Endodermal cell (in vitro differentiated cells): Measurements from ENCODE around the gene TNS3. TPM values are rescaled to one million over a fixed set of nuclear protein-coding genes. Genes with fewer than 3 reads are reported as not detected.
A peak's percentile ranks its signal among the peaks of the same experiment; 100 is the strongest.

Experiments
- DNase-seq: peaks from one replicate; pipeline ENCODE4 v3.0.0-alpha.2; 2017
- H3K27ac ChIP-seq: 2 replicates; pipeline ENCODE4 v1.5.1; 2013; ENCODE audit warnings: mild to moderate bottlenecking, low read depth, low read length, moderate library complexity
- H3K27me3 ChIP-seq: 2 replicates; pipeline ENCODE4 v1.6.1; 2013; ENCODE audit warnings: mild to moderate bottlenecking, low read length, moderate library complexity; ENCODE audit not compliant: insufficient read depth, control insufficient read depth, poor library complexity, severe bottlenecking
- H3K36me3 ChIP-seq: 2 replicates; pipeline ENCODE4 v1.7.0; 2013; ENCODE audit warnings: mild to moderate bottlenecking, low read length, moderate library complexity; ENCODE audit not compliant: control insufficient read depth, insufficient read depth
- H3K4me1 ChIP-seq: one replicate; pipeline ENCODE4 v1.7.0; 2013; ENCODE audit warnings: low read length; ENCODE audit not compliant: control insufficient read depth, insufficient read depth
- H3K4me3 ChIP-seq: 2 replicates; pipeline ENCODE4 v1.5.1; 2013; ENCODE audit warnings: mild to moderate bottlenecking, low read length, moderate library complexity
- H3K9ac ChIP-seq: 2 replicates; pipeline ENCODE4 v1.6.1; 2013; ENCODE audit warnings: mild to moderate bottlenecking, low read length, moderate library complexity; ENCODE audit not compliant: poor library complexity, severe bottlenecking; ENCODE audit errors: extremely low read depth
- H3K9me3 ChIP-seq: 2 replicates; pipeline ENCODE4 v1.6.1; 2013; ENCODE audit warnings: mild to moderate bottlenecking, low read length, moderate library complexity; ENCODE audit not compliant: control insufficient read depth
- H3K27ac Mint-ChIP-seq: 2 replicates; pipeline ENCODE4 v1.8.0; 2020; ENCODE audit warnings: mixed read lengths
- H3K27me3 Mint-ChIP-seq: 2 replicates; pipeline ENCODE4 v1.8.0; 2021; ENCODE audit warnings: mild to moderate bottlenecking, mixed read lengths; ENCODE audit not compliant: insufficient read depth
- H3K36me3 Mint-ChIP-seq: 2 replicates; pipeline ENCODE4 v1.8.0; 2020; ENCODE audit warnings: low read depth, mixed read lengths
- H3K4me1 Mint-ChIP-seq: 2 replicates; pipeline ENCODE4 v1.8.0; 2020; ENCODE audit warnings: mixed read lengths
- H3K4me3 Mint-ChIP-seq: 2 replicates; pipeline ENCODE4 v1.8.0; 2020; ENCODE audit warnings: mild to moderate bottlenecking, moderate library complexity, mixed read lengths
- H3K9me3 Mint-ChIP-seq: 2 replicates; pipeline ENCODE4 v1.8.0; 2020; ENCODE audit warnings: mild to moderate bottlenecking, mixed read lengths
- WGBS, 2 experiments: methylation state at CpG; one replicate each; pipeline versions ENCODE4 v1.1.5 to v1.1.7; 2013; ENCODE audit warnings: missing lambda C conversion rate in 2 of 2, mixed read lengths in 1 of 2; ENCODE audit not compliant: insufficient coverage in 1 of 2, insufficient read length in 1 of 2; 5-methylcytosine and 5-hydroxymethylcytosine counted together
- total RNA-seq, 2 donors: library from RNA; stranded (reverse); fragmentation: NEBNext Ultra II Directional in 1 of 2; extraction: Animal tissue kit (Norgen Biotek cat#: 25700) in 1 of 2; gene quantifications; 2 replicates in 1 of 2; 3 replicates in 1 of 2; pipeline ENCODE4 v1.2.1, GENCODE V29; 2021
- TF ChIP-seq, protein P1 (sequence below): fragments of 200-600 bp; sonication (generic); conservative IDR thresholded peaks from 2 replicates; pipeline ENCODE4 v1.5.0; 2021; ENCODE audit warnings: antibody characterized with exemption, mild to moderate bottlenecking

The TNS3 gene
- total RNA-seq, 2 donors from 2014 or later: 33.8 to 38.5 TPM

DNA sequence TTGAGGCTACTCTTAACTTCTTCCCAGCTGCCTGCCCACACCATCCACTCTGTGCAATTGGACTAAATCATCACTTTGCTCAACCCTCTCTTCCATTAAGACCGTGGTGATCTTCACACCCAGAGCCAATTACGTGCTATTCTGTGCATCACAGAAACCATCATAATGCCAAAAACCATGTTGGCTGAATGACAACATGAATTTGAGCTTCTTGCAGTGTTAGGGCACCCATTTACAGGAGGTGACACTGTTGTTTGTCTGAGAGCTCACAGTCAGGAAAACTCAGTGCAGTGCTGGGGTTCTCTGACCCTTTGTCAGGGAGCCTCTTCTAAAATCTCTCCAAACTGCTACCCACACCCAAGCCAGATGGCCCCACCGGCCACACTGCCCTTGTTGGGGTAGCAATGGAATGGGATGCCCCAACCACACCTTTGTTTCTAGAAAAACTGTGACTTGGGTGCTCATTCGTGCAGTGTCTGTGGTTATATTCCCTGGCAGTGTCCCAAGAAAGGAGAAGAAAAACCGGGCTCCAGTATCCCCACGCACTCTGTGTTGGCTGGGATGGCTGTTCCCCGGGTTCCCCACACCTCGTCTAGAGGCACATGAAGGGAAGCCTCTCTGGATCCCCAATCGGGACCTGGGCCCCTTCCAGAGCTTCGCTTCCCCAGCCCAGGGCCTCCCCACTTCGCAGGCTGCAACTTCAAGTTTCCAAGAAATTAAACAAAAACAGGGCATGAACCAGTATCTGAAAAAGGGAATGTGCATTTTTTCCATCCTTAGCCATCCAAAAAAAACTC, 2.0 kb upstream of the TNS3 start:
- Histone ChIP-seq H3K9ac (no peak overlapping the region), H3K9me3 (peaks cover 3% of the 10 kb centered on the region), H3K27ac (no peak overlapping the region), H3K4me3 (no peak overlapping the region), H3K4me1 (peaks cover 5% of the 10 kb centered on the region), H3K36me3 (no peaks in the 10 kb centered on the region), H3K27me3 (peaks cover 9% of the 10 kb centered on the region)
- 86 to 94% methylated on average over 7 to 11 of the region's 11 CpGs for WGBS, 2 experiments
- peaks cover 19% of the 10 kb centered on the region for H3K4me1 Mint-ChIP-seq
- peaks cover under 1% of the 10 kb centered on the region for H3K36me3 Mint-ChIP-seq
- H3K27ac Mint-ChIP-seq: no peak overlapping the region
- TF ChIP-seq, protein P1, sequence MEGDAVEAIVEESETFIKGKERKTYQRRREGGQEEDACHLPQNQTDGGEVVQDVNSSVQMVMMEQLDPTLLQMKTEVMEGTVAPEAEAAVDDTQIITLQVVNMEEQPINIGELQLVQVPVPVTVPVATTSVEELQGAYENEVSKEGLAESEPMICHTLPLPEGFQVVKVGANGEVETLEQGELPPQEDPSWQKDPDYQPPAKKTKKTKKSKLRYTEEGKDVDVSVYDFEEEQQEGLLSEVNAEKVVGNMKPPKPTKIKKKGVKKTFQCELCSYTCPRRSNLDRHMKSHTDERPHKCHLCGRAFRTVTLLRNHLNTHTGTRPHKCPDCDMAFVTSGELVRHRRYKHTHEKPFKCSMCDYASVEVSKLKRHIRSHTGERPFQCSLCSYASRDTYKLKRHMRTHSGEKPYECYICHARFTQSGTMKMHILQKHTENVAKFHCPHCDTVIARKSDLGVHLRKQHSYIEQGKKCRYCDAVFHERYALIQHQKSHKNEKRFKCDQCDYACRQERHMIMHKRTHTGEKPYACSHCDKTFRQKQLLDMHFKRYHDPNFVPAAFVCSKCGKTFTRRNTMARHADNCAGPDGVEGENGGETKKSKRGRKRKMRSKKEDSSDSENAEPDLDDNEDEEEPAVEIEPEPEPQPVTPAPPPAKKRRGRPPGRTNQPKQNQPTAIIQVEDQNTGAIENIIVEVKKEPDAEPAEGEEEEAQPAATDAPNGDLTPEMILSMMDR: no peak
- H3K4me3 Mint-ChIP-seq: no peak overlapping the region
- no peak for DNase-seq
- H3K27me3 Mint-ChIP-seq: peaks cover 24% of the 10 kb centered on the region
- no peaks in the 10 kb centered on the region for H3K9me3 Mint-ChIP-seq

GRCh38 chr7:47582764-47583738, 1.1 kb upstream of the TNS3 start:
- peaks cover 24% of the 10 kb centered on the region for H3K27me3 Mint-ChIP-seq
- H3K9ac ChIP-seq: no peak overlapping the region
- WGBS, 2 experiments: 79 to 88% methylated on average over 14 to 15 of the region's 15 CpGs
- no peaks in the 10 kb centered on the region for H3K9me3 Mint-ChIP-seq
- no peaks in the 10 kb centered on the region for H3K36me3 ChIP-seq
- no peak overlapping the region for H3K4me3 ChIP-seq
- TF ChIP-seq, protein P1: no peak
- H3K4me1 Mint-ChIP-seq: peaks cover 19% of the 10 kb centered on the region
- peaks cover 3% of the 10 kb centered on the region for H3K36me3 Mint-ChIP-seq
- H3K9me3 ChIP-seq: peaks cover 3% of the 10 kb centered on the region
- DNase-seq: no peak
- H3K27ac Mint-ChIP-seq: no peak overlapping the region
- H3K27ac ChIP-seq: no peak overlapping the region
- H3K4me1 ChIP-seq: peaks cover 5% of the 10 kb centered on the region
- H3K4me3 Mint-ChIP-seq: peak overlapping the region; percentile 74
- peaks cover 9% of the 10 kb centered on the region for H3K27me3 ChIP-seq

GRCh38 chr7:47581438-47581803, 490 bp downstream of the TNS3 start:
- Histone ChIP-seq H3K4me1 (peaks cover 5% of the 10 kb centered on the region), H3K9me3 (peaks cover 3% of the 10 kb centered on the region), H3K9ac (peak overlapping the region; percentile 64), H3K4me3 (peak overlapping the region; percentile 83), H3K27me3 (peaks cover 9% of the 10 kb centered on the region), H3K27ac (no peak overlapping the region), H3K36me3 (no peaks in the 10 kb centered on the region)
- Mint-ChIP-seq H3K27me3 (peaks cover 24% of the 10 kb centered on the region), H3K36me3 (peaks cover 3% of the 10 kb centered on the region), H3K4me3 (peak overlapping the region; percentile 74), H3K4me1 (peaks cover 19% of the 10 kb centered on the region), H3K27ac (no peak overlapping the region), H3K9me3 (no peaks in the 10 kb centered on the region)
- TF ChIP-seq, protein P1: no peak
- WGBS, 2 experiments: 0% methylated on average over 1 to 33 of the region's 33 CpGs
- DNase-seq: peak; percentile 77
